Neutrophil (primary cell): Measurements from ENCODE around the gene MAG.

Experiments used
- H3K27ac ChIP-seq: fragments of 200-600 bp; sonication (generic); 2 replicates; pipeline ENCODE4 v1.5.1; 2016; ENCODE audit warnings: mild to moderate bottlenecking, moderate library complexity
- H3K27me3 ChIP-seq: fragments of 200-600 bp; sonication (generic); 2 replicates; pipeline ENCODE4 v1.6.0; 2016; ENCODE audit warnings: mild to moderate bottlenecking
- H3K36me3 ChIP-seq: fragments of 200-600 bp; sonication (generic); 2 replicates; pipeline ENCODE4 v1.5.1; 2017
- H3K4me1 ChIP-seq, 2 experiments: fragments of 200-600 bp in 1 of 2; sonication (generic) in 1 of 2; 1 replicate in 1 of 2; 2 replicates in 1 of 2; pipeline versions ENCODE4 v1.5.1 to v1.6.1; 2013 to 2016; ENCODE audit warnings: low read depth in 1 of 2, low read length in 1 of 2, mild to moderate bottlenecking in 1 of 2, moderate library complexity in 1 of 2; ENCODE audit not compliant: control insufficient read depth in 1 of 2, insufficient read depth in 1 of 2
- H3K4me3 ChIP-seq, 2 experiments: fragments of 200-600 bp in 1 of 2; sonication (generic) in 1 of 2; 1 replicate in 1 of 2; 2 replicates in 1 of 2; pipeline ENCODE4 v1.5.1; 2013 to 2016; ENCODE audit warnings: low read depth in 1 of 2, low read length in 1 of 2, mild to moderate bottlenecking in 1 of 2, moderate library complexity in 1 of 2
- H3K9me3 ChIP-seq: fragments of 200-600 bp; sonication (generic); 2 replicates; pipeline ENCODE4 v1.5.1; 2016
- CTCF ChIP-seq: fragments of 200-600 bp; sonication (generic); IDR thresholded peaks from 2 replicates; pipeline ENCODE4 v1.5.1; 2016; ENCODE audit warnings: antibody characterized with exemption

Gene MAG

GRCh38 chr19:35309481-35310279 is 17.7 kb downstream of the MAG start:
- no peak overlapping the region for H3K27ac ChIP-seq
- no peak for TF ChIP-seq CTCF
- no peaks in the 10 kb centered on the region for H3K36me3 ChIP-seq
- H3K4me1 ChIP-seq = no peaks in the 10 kb centered on the region
- no peaks in the 10 kb centered on the region for H3K27me3 ChIP-seq
- no peak overlapping the region for H3K4me3 ChIP-seq
- H3K9me3 ChIP-seq = no peaks in the 10 kb centered on the region

GRCh38 chr19:35310331-35310730 is 18.4 kb downstream of the MAG start:
- Histone ChIP-seq H3K27ac (no peak overlapping the region), H3K9me3 (no peaks in the 10 kb centered on the region), H3K4me1 (no peaks in the 10 kb centered on the region), H3K27me3 (no peaks in the 10 kb centered on the region), H3K4me3 (no peak overlapping the region), H3K36me3 (no peaks in the 10 kb centered on the region)
- TF ChIP-seq CTCF = no peak

- H3K4me3 ChIP-seq = no peak overlapping the region
- H3K4me1 ChIP-seq = no peaks in the 10 kb centered on the region
- no peaks in the 10 kb centered on the region for H3K36me3 ChIP-seq
- no peaks in the 10 kb centered on the region for H3K27me3 ChIP-seq
- H3K27ac ChIP-seq = no peak overlapping the region
- no peak for TF ChIP-seq CTCF
- no peaks in the 10 kb centered on the region for H3K9me3 ChIP-seq
Observed at GRCh38 chr19:35310811-35311465, 19.0 kb downstream of the MAG start.

GRCh38 chr19:35311901-35312665 is 20.1 kb downstream of the MAG start:
- Histone ChIP-seq H3K27me3 (no peaks in the 10 kb centered on the region), H3K4me3 (no peak overlapping the region), H3K9me3 (no peaks in the 10 kb centered on the region), H3K4me1 (no peaks in the 10 kb centered on the region), H3K36me3 (no peaks in the 10 kb centered on the region), H3K27ac (no peak overlapping the region)
- TF ChIP-seq CTCF = no peak

- TF ChIP-seq CTCF = no peak
- Histone ChIP-seq H3K36me3 (no peaks in the 10 kb centered on the region), H3K4me3 (no peak overlapping the region), H3K27ac (no peak overlapping the region), H3K9me3 (no peaks in the 10 kb centered on the region), H3K27me3 (no peaks in the 10 kb centered on the region), H3K4me1 (peaks cover 0 to under 1% of the 10 kb centered on the region in 2 experiments)
Observed at GRCh38 chr19:35313587-35313986, 21.6 kb downstream of the MAG start.
